Smooth muscle cell (in vitro differentiated cells): Measurements from ENCODE around the gene ANAPC7. TPM values are rescaled to one million over a fixed set of nuclear protein-coding genes. Genes with fewer than 3 reads are reported as not detected.

Experiments used
- DNase-seq: peaks from one replicate; lab custom pipeline; 2025; ENCODE audit not compliant: unreplicated experiment; lab: John Stamatoyannopoulos, UW
- H2AFZ ChIP-seq: fragments of 200-600 bp; sonication (generic); 2 replicates; pipeline ENCODE4 v1.6.0; 2016; ENCODE audit warnings: antibody characterized with exemption, low read depth, mild to moderate bottlenecking
- H3F3A ChIP-seq: fragments of 200-600 bp; sonication (generic); 2 replicates; pipeline ENCODE4 v1.6.0; 2017; ENCODE audit warnings: antibody characterized with exemption, low read depth
- H3K27ac ChIP-seq: fragments of 200-600 bp; sonication (generic); 2 replicates; pipeline ENCODE4 v1.5.1; 2016; ENCODE audit warnings: low read depth, mild to moderate bottlenecking
- H3K27me3 ChIP-seq: fragments of 200-600 bp; sonication (generic); 2 replicates; pipeline ENCODE4 v1.6.1; 2016; ENCODE audit warnings: low read depth, mild to moderate bottlenecking
- H3K36me3 ChIP-seq: fragments of 200-600 bp; sonication (generic); 2 replicates; pipeline ENCODE4 v1.5.1; 2016; ENCODE audit warnings: low read depth
- H3K4me1 ChIP-seq: fragments of 200-600 bp; sonication (generic); 2 replicates; pipeline ENCODE4 v1.5.1; 2016; ENCODE audit warnings: low read depth
- H3K4me2 ChIP-seq: fragments of 200-600 bp; sonication (generic); 2 replicates; pipeline ENCODE4 v1.6.0; 2016; ENCODE audit warnings: mild to moderate bottlenecking
- H3K4me3 ChIP-seq: fragments of 200-600 bp; sonication (generic); 2 replicates; pipeline ENCODE4 v1.5.1; 2016; ENCODE audit warnings: mild to moderate bottlenecking
- H3K79me2 ChIP-seq: fragments of 200-600 bp; sonication (generic); 2 replicates; pipeline ENCODE4 v1.6.0; 2016; ENCODE audit warnings: low read depth, mild to moderate bottlenecking
- H3K9ac ChIP-seq: fragments of 200-600 bp; sonication (generic); 2 replicates; pipeline ENCODE4 v1.6.0; 2016; ENCODE audit warnings: low read depth
- H3K9me3 ChIP-seq: fragments of 200-600 bp; sonication (generic); replicated peaks from 2 replicates; pipeline ENCODE4 v1.5.1; 2016; ENCODE audit warnings: low read depth
- H4K20me1 ChIP-seq: fragments of 200-600 bp; sonication (generic); 2 replicates; pipeline ENCODE4 v1.6.0; 2016; ENCODE audit warnings: low read depth
- CTCF ChIP-seq: fragments of 200-600 bp; sonication (generic); IDR thresholded peaks from 2 replicates; pipeline ENCODE4 v1.5.1; 2017; ENCODE audit warnings: borderline replicate concordance, mild to moderate bottlenecking, antibody characterized with exemption; ENCODE audit not compliant: insufficient read depth, poor library complexity, severe bottlenecking
- WGBS: methylation state at CpG from one replicate; pipeline ENCODE4 v1.1.7; 2016; ENCODE audit warnings: low lambda C conversion rate; 5-methylcytosine and 5-hydroxymethylcytosine counted together
- polyA plus RNA-seq: library from polyadenylated mRNA; unstranded; fragments of >200 nt; fragmentation: Nextera tagmentation; extraction: Ambion mirVana; gene quantifications from 2 replicates; pipeline ENCODE4 v1.2.1, GENCODE V29; 2016
- total RNA-seq: library from RNA; depleted of rRNA; stranded (reverse); fragments of >200 nt; gene quantifications from 2 replicates; pipeline ENCODE4 v1.2.3, GENCODE V29; 2014

ANAPC7 gene
- total RNA-seq (24.6 and 36.8 TPM in 2 replicates), polyA plus RNA-seq (22.1 and 27.8 TPM in 2 replicates)

- peak within 1 kb of the TSS; percentile 100 for H2AFZ ChIP-seq
- peak within 1 kb of the TSS; percentile 99 for H3K27ac ChIP-seq
- TF ChIP-seq CTCF, result no peak
- DNase-seq, result peak; percentile 73
- peak within 1 kb of the TSS; percentile 79 for H3K4me3 ChIP-seq
- H3K4me1 ChIP-seq, result no peaks in the 10 kb centered on the region
- H3K27me3 ChIP-seq, result no peaks in the 10 kb centered on the region
- H4K20me1 ChIP-seq, result no peaks in the 10 kb centered on the region
- H3K9ac ChIP-seq, result peak within 1 kb of the TSS; percentile 100
- H3F3A ChIP-seq, result no peaks in the 10 kb centered on the region
- peaks cover 47% of the 10 kb centered on the region for H3K79me2 ChIP-seq
- H3K9me3 ChIP-seq, result no peaks in the 10 kb centered on the region
- 1% methylated on average over 62 of the region's 62 CpGs for WGBS
- no peaks in the 10 kb centered on the region for H3K36me3 ChIP-seq
- peak within 1 kb of the TSS; percentile 97 for H3K4me2 ChIP-seq
Observed at GRCh38 chr12:110403146-110403975, at the start of gene ANAPC7. Gene ANAPC7 (minus strand): TSS chr12:110403708. CDS start chr12:110403627, 81 bp downstream.

- no peaks in the 10 kb centered on the region for H3K36me3 ChIP-seq
- no peak for DNase-seq
- H4K20me1 ChIP-seq, result peaks cover 21% of the 10 kb centered on the region
- peaks cover 39% of the 10 kb centered on the region for H3K79me2 ChIP-seq
- H3K9ac ChIP-seq, result no peak overlapping the region
- H3K9me3 ChIP-seq, result no peaks in the 10 kb centered on the region
- 92% methylated on average over 1 of the region's 1 CpG for WGBS
- H3K4me1 ChIP-seq, result peaks cover 4% of the 10 kb centered on the region
- peaks cover 10% of the 10 kb centered on the region for H3F3A ChIP-seq
- peak overlapping the region; percentile 18 for H3K27ac ChIP-seq
- no peak overlapping the region for H2AFZ ChIP-seq
- no peak overlapping the region for H3K4me3 ChIP-seq
- no peak overlapping the region for H3K4me2 ChIP-seq
- no peaks in the 10 kb centered on the region for H3K27me3 ChIP-seq
- no peak for TF ChIP-seq CTCF
Observed at GRCh38 chr12:110451263-110451662, 47.8 kb upstream of the ANAPC7 start.

- Histone ChIP-seq H3K36me3 (peaks cover 4% of the 10 kb centered on the region), H3F3A (peaks cover 14% of the 10 kb centered on the region), H3K27me3 (no peaks in the 10 kb centered on the region), H3K4me2 (peak within 1 kb of the TSS; percentile 97), H3K9me3 (no peaks in the 10 kb centered on the region), H2AFZ (peak within 1 kb of the TSS; percentile 98), H3K4me1 (peaks cover 4% of the 10 kb centered on the region), H3K27ac (peak within 1 kb of the TSS; percentile 96), H3K9ac (peak within 1 kb of the TSS; percentile 98), H4K20me1 (peaks cover 34% of the 10 kb centered on the region), H3K4me3 (peak within 1 kb of the TSS; percentile 100), H3K79me2 (peaks cover 48% of the 10 kb centered on the region)
- peak; percentile 62 for DNase-seq
- WGBS, result under 1% methylated on average over 35 of the region's 51 CpGs
- TF ChIP-seq CTCF, result peak; percentile 81
Observed at GRCh38 chr12:110449799-110450497, 46.4 kb upstream of the ANAPC7 start, which contains the start of gene ARPC3. Gene ARPC3 (minus strand): TSS chr12:110450337. CDS start chr12:110450260, 77 bp downstream.
